ENCODE measurements around the gene ANAPC2. TPM values are rescaled to one million over a fixed set of nuclear protein-coding genes. Genes with fewer than 3 reads are reported as not detected.
A peak's percentile ranks its signal among the peaks of the same experiment; 100 is the strongest.

Gene ANAPC2
- total and polyA plus RNA-seq, 7 donors = 12.5 to 49.3 (median 23.2) TPM

DNA sequence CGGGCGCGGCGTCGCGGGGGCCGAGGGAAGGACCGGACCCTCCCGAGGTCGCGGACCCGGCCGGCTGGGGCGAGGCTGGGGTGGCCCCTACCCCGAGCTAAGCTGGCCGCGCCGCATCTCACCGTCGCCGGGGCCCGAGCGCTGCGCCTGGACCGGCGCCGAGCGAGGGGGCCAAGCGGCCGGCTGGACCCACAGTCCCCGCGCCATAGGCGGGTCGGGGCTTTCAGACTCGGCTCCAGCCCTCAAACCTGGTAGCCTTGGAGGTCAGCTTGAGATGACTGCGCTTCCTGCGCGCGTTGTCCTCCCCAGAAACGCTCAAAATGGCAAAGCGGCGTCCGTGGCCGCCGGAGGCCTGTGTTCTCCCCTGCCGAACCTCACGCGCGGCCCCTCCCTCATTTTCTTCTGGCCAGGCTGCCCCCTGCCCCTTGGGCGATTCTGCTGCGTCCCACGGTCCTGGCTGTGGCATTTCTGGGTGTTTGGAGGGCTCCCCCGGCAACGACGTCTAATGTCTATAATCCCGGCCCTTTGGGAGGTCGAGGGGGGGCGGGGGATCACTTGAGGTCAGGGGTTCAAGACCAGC lies 58.1 kb downstream of the ANAPC2 start:
- no peak for DNase-seq
- intact Hi-C loops (cut with DNase I) = no loop called here
- Histone ChIP-seq H3K27ac (peak overlapping the region in 3 of 4 donors; percentile 61 to 79 (median 70)), H3K27me3 (peaks cover 0 to 42% (median 0%) of the 10 kb centered on the region in 3 donors), H3K9me3 (peaks cover 0 to 7% (median 4%) of the 10 kb centered on the region in 4 donors), H3K4me3 (peak overlapping the region; percentile 44 to 79 (median 64)), H3K36me3 (no peaks in the 10 kb centered on the region), H3K4me1 (peaks cover 0 to 31% (median 23%) of the 10 kb centered on the region in 4 donors)
- WGBS, 2 donors = 6 to 33% methylated on average over 58 of the region's 58 CpGs
- TF ChIP-seq, protein P1, sequence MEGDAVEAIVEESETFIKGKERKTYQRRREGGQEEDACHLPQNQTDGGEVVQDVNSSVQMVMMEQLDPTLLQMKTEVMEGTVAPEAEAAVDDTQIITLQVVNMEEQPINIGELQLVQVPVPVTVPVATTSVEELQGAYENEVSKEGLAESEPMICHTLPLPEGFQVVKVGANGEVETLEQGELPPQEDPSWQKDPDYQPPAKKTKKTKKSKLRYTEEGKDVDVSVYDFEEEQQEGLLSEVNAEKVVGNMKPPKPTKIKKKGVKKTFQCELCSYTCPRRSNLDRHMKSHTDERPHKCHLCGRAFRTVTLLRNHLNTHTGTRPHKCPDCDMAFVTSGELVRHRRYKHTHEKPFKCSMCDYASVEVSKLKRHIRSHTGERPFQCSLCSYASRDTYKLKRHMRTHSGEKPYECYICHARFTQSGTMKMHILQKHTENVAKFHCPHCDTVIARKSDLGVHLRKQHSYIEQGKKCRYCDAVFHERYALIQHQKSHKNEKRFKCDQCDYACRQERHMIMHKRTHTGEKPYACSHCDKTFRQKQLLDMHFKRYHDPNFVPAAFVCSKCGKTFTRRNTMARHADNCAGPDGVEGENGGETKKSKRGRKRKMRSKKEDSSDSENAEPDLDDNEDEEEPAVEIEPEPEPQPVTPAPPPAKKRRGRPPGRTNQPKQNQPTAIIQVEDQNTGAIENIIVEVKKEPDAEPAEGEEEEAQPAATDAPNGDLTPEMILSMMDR (IDR thresholded peaks at IDR 0.05) = no peak
- TF ChIP-seq EP300 (IDR thresholded peaks at IDR 0.05) (no peak), POLR2AphosphoS5 (IDR thresholded peaks at IDR 0.05) (no peak), POLR2A (IDR thresholded peaks at IDR 0.05) (no peak)

- H3K4me3 ChIP-seq = peak overlapping the region; percentile 44 to 79 (median 64)
- peaks cover 0 to 31% (median 23%) of the 10 kb centered on the region in 4 donors for H3K4me1 ChIP-seq
- peaks cover 0 to 7% (median 4%) of the 10 kb centered on the region in 4 donors for H3K9me3 ChIP-seq
- no peaks in the 10 kb centered on the region for H3K36me3 ChIP-seq
- H3K27me3 ChIP-seq = peaks cover 0 to 35% (median 0%) of the 10 kb centered on the region in 3 donors
- DNase-seq = peak; percentile 91
- 1 to 3% methylated on average over 86 of the region's 86 CpGs for WGBS, 2 donors
- TF ChIP-seq EP300 (IDR thresholded peaks at IDR 0.05) = no peak
- TF ChIP-seq POLR2AphosphoS5 (IDR thresholded peaks at IDR 0.05) = peak in 2 of 4 donors; percentile 37 to 58
- intact Hi-C loops (cut with DNase I) = loop anchor here (5.0 kb wide), 1 partner anchor 58 kb away; the partner anchor contains the start of genes ANAPC2 and SSNA1
- H3K27ac ChIP-seq = peak overlapping the region; percentile 61 to 79 (median 67)
Observed at GRCh38 chr9:137129456-137130175, 58.7 kb downstream of the ANAPC2 start.

- Histone ChIP-seq H3K4me3 (peak overlapping the region; percentile 44 to 79 (median 64)), H3K27me3 (peaks cover 0 to 29% (median 0%) of the 10 kb centered on the region in 3 donors)
Observed at GRCh38 chr9:137128862-137129455, 59.4 kb downstream of the ANAPC2 start.

DNA sequence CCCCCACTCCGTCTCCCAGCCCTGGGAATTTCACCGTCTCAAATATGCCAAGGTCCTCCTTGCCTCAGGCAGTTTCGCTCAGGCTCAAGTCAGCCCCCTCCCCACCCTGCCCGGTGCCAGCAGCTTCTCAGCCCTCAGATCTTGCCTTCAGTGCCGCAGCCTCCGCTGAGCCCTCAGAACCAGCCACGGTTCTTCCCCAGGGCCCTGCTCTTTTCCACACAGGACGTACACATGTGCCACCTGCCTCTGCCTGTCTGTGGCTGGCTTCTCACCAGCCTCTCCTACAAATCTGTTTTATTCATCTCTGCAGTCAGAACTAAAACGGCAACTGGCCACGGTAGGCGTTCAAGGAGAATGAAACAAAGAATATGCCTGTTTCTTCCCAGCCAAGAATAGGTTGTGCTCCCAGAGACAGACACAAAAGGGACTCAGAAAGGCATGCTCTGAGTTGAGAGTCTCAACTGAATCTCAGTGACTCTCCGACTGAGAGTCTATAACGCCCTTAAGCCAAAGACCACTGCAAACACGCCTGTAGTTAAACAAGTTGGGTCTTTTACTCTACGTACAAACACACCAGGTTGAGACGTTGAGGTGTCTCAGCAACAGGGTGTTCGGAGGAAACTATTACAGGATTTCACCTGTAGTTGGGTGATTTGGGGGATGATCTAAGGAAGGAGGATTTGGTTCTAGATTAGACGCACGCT lies 60.0 kb downstream of the ANAPC2 start:
- TF ChIP-seq, protein P1 (IDR thresholded peaks at IDR 0.05) = no peak
- no peak for TF ChIP-seq POLR2AphosphoS5 (IDR thresholded peaks at IDR 0.05)
- no peak for TF ChIP-seq POLR2A (IDR thresholded peaks at IDR 0.05)
- no peak for TF ChIP-seq EP300 (IDR thresholded peaks at IDR 0.05)
- Histone ChIP-seq H3K36me3 (no peaks in the 10 kb centered on the region), H3K4me3 (peak overlapping the region in 2 of 4 donors; percentile 72 to 79), H3K27ac (peak overlapping the region in 1 of 4 donors; percentile 79), H3K9me3 (peaks cover 0 to 7% (median 4%) of the 10 kb centered on the region in 4 donors), H3K4me1 (peaks cover 0 to 31% (median 23%) of the 10 kb centered on the region in 4 donors), H3K27me3 (peaks cover 0 to 22% (median 0%) of the 10 kb centered on the region in 3 donors)
- intact Hi-C loops (cut with DNase I) = loop anchor here (5.0 kb wide), 1 partner anchor 59 kb away; the partner anchor contains the start of genes ANAPC2 and SSNA1
- DNase-seq = no peak
- 56 to 64% methylated on average over 19 of the region's 19 CpGs for WGBS, 2 donors

More at GRCh38 chr9:137128862-137129455, 59.4 kb downstream of the ANAPC2 start:
- WGBS, 2 donors = 23 to 32% methylated on average over 37 of the region's 37 CpGs
- H3K27ac ChIP-seq = peak overlapping the region; percentile 61 to 79 (median 67)
- H3K4me1 ChIP-seq = peaks cover 0 to 31% (median 23%) of the 10 kb centered on the region in 4 donors
- intact Hi-C loops (cut with DNase I) = loop anchor here (5.0 kb wide), 1 partner anchor 58 kb away; the partner anchor contains the start of genes ANAPC2 and SSNA1
- no peaks in the 10 kb centered on the region for H3K36me3 ChIP-seq
- H3K9me3 ChIP-seq = peaks cover 0 to 7% (median 4%) of the 10 kb centered on the region in 4 donors
- TF ChIP-seq POLR2AphosphoS5 (IDR thresholded peaks at IDR 0.05) (no peak), EP300 (IDR thresholded peaks at IDR 0.05) (no peak), POLR2A (IDR thresholded peaks at IDR 0.05) (no peak)
- TF ChIP-seq, protein P1 (IDR thresholded peaks at IDR 0.05) = no peak
- no peak for DNase-seq

All from sigmoid colon (tissue), 7 donors.